ENCODE measurements around the gene PCDH9.

Gene PCDH9

GRCh38 chr13:67023130-67023876 is 206.8 kb downstream of the PCDH9 start:
- DNase-seq (ENCODE audit: low read depth): no peak

- no peak for DNase-seq (ENCODE audit: low read depth)
Observed at GRCh38 chr13:67018775-67019174, 211.4 kb downstream of the PCDH9 start.

- no peak for DNase-seq (ENCODE audit: low read depth)
Observed at GRCh38 chr13:67017276-67017675, 212.9 kb downstream of the PCDH9 start.

- no peak for DNase-seq (ENCODE audit: low read depth)
Observed at GRCh38 chr13:67015976-67016600, 214.0 kb downstream of the PCDH9 start.

- DNase-seq (ENCODE audit: low read depth): no peak
Observed at GRCh38 chr13:67014399-67014798, 215.7 kb downstream of the PCDH9 start.

- DNase-seq (ENCODE audit: low read depth): no peak
Observed at GRCh38 chr13:67013709-67014108, 216.4 kb downstream of the PCDH9 start.

- DNase-seq (ENCODE audit: low read depth): no peak
Observed at GRCh38 chr13:67008075-67008668, 222.0 kb downstream of the PCDH9 start.

GRCh38 chr13:67004511-67004910 is 225.6 kb downstream of the PCDH9 start:
- DNase-seq (ENCODE audit: low read depth): no peak

GRCh38 chr13:67003743-67004142 is 226.4 kb downstream of the PCDH9 start:
- DNase-seq (ENCODE audit: low read depth): no peak

GRCh38 chr13:67001363-67001762 is 228.8 kb downstream of the PCDH9 start:
- no peak for DNase-seq (ENCODE audit: low read depth)

GRCh38 chr13:66996503-66996902 is 233.6 kb downstream of the PCDH9 start:
- no peak for DNase-seq (ENCODE audit: low read depth)

GRCh38 chr13:66995203-66995611 is 234.9 kb downstream of the PCDH9 start:
- no peak for DNase-seq (ENCODE audit: low read depth)

GRCh38 chr13:66994517-66995202 is 235.5 kb downstream of the PCDH9 start:
- no peak for DNase-seq (ENCODE audit: low read depth)

GRCh38 chr13:66994097-66994496 is 236.0 kb downstream of the PCDH9 start:
- no peak for DNase-seq (ENCODE audit: low read depth)

- no peak for DNase-seq (ENCODE audit: low read depth)
Observed at GRCh38 chr13:66992719-66993118, 237.4 kb downstream of the PCDH9 start.

GRCh38 chr13:66992183-66992582 is 238.0 kb downstream of the PCDH9 start:
- DNase-seq (ENCODE audit: low read depth): no peak

GRCh38 chr13:66984241-66984640 is 245.9 kb downstream of the PCDH9 start:
- no peak for DNase-seq (ENCODE audit: low read depth)

- DNase-seq (ENCODE audit: low read depth): no peak
Observed at GRCh38 chr13:66981912-66982311, 248.2 kb downstream of the PCDH9 start.

- no peak for DNase-seq (ENCODE audit: low read depth)
Observed at GRCh38 chr13:66977161-66977560, 253.0 kb downstream of the PCDH9 start.

GRCh38 chr13:66974889-66975288 is 255.2 kb downstream of the PCDH9 start:
- no peak for DNase-seq (ENCODE audit: low read depth)

- no peak for DNase-seq (ENCODE audit: low read depth)
Observed at GRCh38 chr13:66974174-66974573, 256.0 kb downstream of the PCDH9 start.

GRCh38 chr13:66972659-66973058 is 257.5 kb downstream of the PCDH9 start:
- DNase-seq (ENCODE audit: low read depth): no peak

GRCh38 chr13:66971004-66971403 is 259.1 kb downstream of the PCDH9 start:
- DNase-seq (ENCODE audit: low read depth): no peak

Measured in stimulated activated CD8-positive, alpha-beta memory T cell treated with anti-CD3 and anti-CD28 coated beads, Interleukin-15, amount 100 ng/mL, for 24 hours (primary cell).